ENCODE measurements around the gene LRP1B. TPM values are rescaled to one million over a fixed set of nuclear protein-coding genes. Genes with fewer than 3 reads are reported as not detected.

LRP1B gene
- total RNA-seq, 2 donors from 2014 or later: 0.91 to 1.2 TPM

DNA sequence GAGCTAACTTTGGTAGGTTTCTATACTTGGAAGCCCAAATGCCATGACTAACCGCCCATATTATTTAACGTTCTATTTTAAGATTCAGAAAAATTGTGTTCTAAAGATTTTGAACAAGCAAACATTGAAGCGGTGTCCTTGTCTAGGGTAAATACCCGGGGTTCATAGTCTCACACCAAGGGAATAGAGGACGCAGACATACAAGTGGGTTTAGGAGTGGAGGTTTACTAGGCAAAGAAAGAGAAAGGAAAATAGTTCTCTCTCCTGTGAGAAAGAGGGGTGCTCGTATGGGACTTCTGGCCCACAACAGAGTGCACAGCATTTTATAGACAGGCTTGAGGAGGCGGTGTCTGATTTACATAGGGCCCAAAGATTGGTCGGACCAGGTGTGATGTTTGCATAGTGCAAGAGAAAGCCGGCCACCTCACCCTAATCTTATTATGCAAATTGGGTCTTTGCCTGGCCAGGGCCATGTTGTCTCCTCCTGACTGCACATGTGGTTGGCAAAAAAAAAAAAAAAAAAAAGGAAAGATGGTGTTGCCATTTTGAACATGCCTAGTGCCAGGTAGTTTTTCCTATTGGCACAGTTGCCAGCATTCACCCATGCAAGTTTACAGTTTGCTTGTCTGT is 1062.6 kb downstream of the LRP1B start:
- WGBS: 90% methylated on average over 9 of the region's 9 CpGs
- H3K9me3 ChIP-seq: no peaks in the 10 kb centered on the region
- TF ChIP-seq POLR2AphosphoS5 (IDR thresholded peaks at IDR 0.05) (no peak), POLR2A (IDR thresholded peaks at IDR 0.05) (no peak)
- TF ChIP-seq, protein P1, sequence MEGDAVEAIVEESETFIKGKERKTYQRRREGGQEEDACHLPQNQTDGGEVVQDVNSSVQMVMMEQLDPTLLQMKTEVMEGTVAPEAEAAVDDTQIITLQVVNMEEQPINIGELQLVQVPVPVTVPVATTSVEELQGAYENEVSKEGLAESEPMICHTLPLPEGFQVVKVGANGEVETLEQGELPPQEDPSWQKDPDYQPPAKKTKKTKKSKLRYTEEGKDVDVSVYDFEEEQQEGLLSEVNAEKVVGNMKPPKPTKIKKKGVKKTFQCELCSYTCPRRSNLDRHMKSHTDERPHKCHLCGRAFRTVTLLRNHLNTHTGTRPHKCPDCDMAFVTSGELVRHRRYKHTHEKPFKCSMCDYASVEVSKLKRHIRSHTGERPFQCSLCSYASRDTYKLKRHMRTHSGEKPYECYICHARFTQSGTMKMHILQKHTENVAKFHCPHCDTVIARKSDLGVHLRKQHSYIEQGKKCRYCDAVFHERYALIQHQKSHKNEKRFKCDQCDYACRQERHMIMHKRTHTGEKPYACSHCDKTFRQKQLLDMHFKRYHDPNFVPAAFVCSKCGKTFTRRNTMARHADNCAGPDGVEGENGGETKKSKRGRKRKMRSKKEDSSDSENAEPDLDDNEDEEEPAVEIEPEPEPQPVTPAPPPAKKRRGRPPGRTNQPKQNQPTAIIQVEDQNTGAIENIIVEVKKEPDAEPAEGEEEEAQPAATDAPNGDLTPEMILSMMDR (IDR thresholded peaks at IDR 0.05): no peak
- DNase-seq (ENCODE audit: low spot score): no peak
- no peaks in the 10 kb centered on the region for H3K27me3 ChIP-seq (replicated peaks; ENCODE audit: insufficient read depth)
- no peak overlapping the region for H3K27ac ChIP-seq
- intact Hi-C loops (cut with DNase I): no loop called here
- no peak overlapping the region for H3K4me3 ChIP-seq
- H3K36me3 ChIP-seq: no peaks in the 10 kb centered on the region
- no peaks in the 10 kb centered on the region for H3K4me1 ChIP-seq (replicated peaks)

DNA sequence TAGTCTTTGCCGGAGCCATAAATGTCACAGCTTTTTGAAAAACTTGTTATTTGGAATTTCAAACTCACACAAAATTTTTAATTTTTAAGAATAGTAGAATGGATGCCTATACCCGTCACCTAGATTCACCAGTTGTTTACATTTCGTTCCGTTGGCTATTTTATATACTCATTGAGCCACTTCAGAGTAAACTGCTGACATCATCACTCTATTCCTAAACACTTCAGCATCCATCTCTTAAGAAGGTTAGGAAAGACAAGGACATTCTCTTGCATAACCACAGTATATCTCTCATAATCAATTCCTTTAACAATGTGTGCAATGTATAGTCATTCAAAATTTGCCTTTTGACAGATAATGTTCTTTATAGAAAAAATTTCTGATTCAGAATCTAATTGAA is 1065.8 kb downstream of the LRP1B start:
- Histone ChIP-seq H3K27ac (no peak overlapping the region), H3K4me1 (replicated peaks) (no peaks in the 10 kb centered on the region), H3K9me3 (no peaks in the 10 kb centered on the region), H3K4me3 (no peak overlapping the region), H3K36me3 (no peaks in the 10 kb centered on the region), H3K27me3 (replicated peaks; ENCODE audit: insufficient read depth) (no peaks in the 10 kb centered on the region)
- intact Hi-C loops (cut with DNase I): no loop called here
- TF ChIP-seq POLR2AphosphoS5 (IDR thresholded peaks at IDR 0.05) (no peak), POLR2A (IDR thresholded peaks at IDR 0.05) (no peak)
- TF ChIP-seq, protein P1 (IDR thresholded peaks at IDR 0.05): no peak
- no peak for DNase-seq (ENCODE audit: low spot score)
- WGBS: 80% methylated on average over 4 of the region's 4 CpGs

DNA sequence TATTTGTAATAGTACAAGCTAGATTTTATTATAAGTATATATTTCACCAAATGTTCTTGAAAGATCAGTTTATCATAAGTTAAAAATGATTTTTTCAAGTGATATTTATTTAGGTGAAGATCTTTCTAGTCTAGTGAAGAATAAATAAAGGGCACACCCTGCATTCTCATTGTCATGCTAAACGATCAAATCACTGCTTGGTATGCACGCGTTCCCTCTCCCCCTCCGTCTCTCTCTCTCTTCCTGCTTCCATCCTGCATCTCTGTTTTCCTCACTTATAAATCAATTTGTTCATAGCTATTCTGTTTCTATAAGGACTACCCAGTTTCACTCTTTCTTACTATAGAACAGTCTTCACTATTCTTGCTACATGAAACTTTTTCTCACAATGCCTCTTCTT is 1067.4 kb downstream of the LRP1B start:
- H3K27me3 ChIP-seq (replicated peaks; ENCODE audit: insufficient read depth): no peaks in the 10 kb centered on the region
- intact Hi-C loops (cut with DNase I): no loop called here
- no peak for DNase-seq (ENCODE audit: low spot score)
- no peak for TF ChIP-seq POLR2AphosphoS5 (IDR thresholded peaks at IDR 0.05)
- TF ChIP-seq, protein P1 (IDR thresholded peaks at IDR 0.05): no peak
- TF ChIP-seq POLR2A (IDR thresholded peaks at IDR 0.05): no peak
- H3K27ac ChIP-seq: no peak overlapping the region
- no peaks in the 10 kb centered on the region for H3K4me1 ChIP-seq (replicated peaks)
- 74% methylated on average over 4 of the region's 4 CpGs for WGBS
- no peaks in the 10 kb centered on the region for H3K9me3 ChIP-seq
- no peak overlapping the region for H3K4me3 ChIP-seq
- H3K36me3 ChIP-seq: no peaks in the 10 kb centered on the region

DNA sequence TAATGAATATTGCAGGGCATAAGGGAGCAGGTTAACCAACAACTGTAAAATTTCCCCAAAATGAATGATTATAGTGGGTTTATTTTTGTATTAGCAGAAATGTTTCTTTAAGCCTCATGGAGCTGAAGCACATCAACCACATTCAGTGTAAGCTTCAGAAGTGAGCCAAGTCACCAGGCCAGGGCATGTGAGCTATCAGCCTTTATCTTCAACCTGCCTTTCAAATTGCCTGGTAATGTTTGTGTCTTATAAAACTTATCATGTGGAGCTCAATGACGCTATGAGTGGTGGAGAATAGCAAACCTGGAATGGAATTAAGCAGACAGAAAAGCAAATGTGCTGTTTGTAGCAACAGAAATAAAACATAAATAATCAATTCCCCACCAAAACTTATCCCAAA is 1068.4 kb downstream of the LRP1B start:
- DNase-seq (ENCODE audit: low spot score): no peak
- no peak overlapping the region for H3K27ac ChIP-seq
- intact Hi-C loops (cut with DNase I): no loop called here
- H3K36me3 ChIP-seq: no peaks in the 10 kb centered on the region
- H3K27me3 ChIP-seq (replicated peaks; ENCODE audit: insufficient read depth): no peaks in the 10 kb centered on the region
- H3K4me1 ChIP-seq (replicated peaks): no peaks in the 10 kb centered on the region
- TF ChIP-seq, protein P1 (IDR thresholded peaks at IDR 0.05): no peak
- TF ChIP-seq POLR2A (IDR thresholded peaks at IDR 0.05) (no peak), POLR2AphosphoS5 (IDR thresholded peaks at IDR 0.05) (no peak)
- no peaks in the 10 kb centered on the region for H3K9me3 ChIP-seq
- no peak overlapping the region for H3K4me3 ChIP-seq
- 28% methylated on average over 1 of the region's 1 CpG for WGBS

DNA sequence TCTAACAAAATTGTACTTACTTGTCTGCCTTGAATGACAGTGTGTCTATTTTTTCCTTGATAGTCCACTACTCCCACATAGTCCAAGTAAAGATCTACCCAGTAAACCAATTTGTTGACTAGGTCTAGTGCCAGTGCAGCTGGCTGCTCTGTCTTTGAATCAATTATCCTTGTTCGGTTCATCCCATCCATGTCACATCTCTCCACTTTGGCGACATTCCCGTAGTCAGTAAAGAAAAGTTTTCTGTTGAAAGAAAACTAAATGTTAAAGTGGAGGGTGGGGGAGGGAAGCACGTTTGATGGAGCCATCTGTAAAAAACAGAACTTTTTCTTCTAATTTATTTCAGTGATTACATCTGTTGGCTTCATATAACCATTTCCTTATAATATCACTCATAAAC is 1068.8 kb downstream of the LRP1B start:
- no peak for DNase-seq (ENCODE audit: low spot score)
- H3K36me3 ChIP-seq: no peaks in the 10 kb centered on the region
- no peak overlapping the region for H3K4me3 ChIP-seq
- WGBS: 66% methylated on average over 4 of the region's 4 CpGs
- intact Hi-C loops (cut with DNase I): no loop called here
- no peak for TF ChIP-seq POLR2A (IDR thresholded peaks at IDR 0.05)
- TF ChIP-seq POLR2AphosphoS5 (IDR thresholded peaks at IDR 0.05): no peak
- TF ChIP-seq, protein P1 (IDR thresholded peaks at IDR 0.05): no peak
- no peak overlapping the region for H3K27ac ChIP-seq
- no peaks in the 10 kb centered on the region for H3K27me3 ChIP-seq (replicated peaks; ENCODE audit: insufficient read depth)
- H3K4me1 ChIP-seq (replicated peaks): no peaks in the 10 kb centered on the region
- no peaks in the 10 kb centered on the region for H3K9me3 ChIP-seq
